VCaP (cell line): ENCODE measurements around the gene TMEM138.

Experiments used
- H3K27ac ChIP-seq: fragments of 450-650 bp; 2 replicates; pipeline ENCODE4 v1.5.1; 2017
- CTCF ChIP-seq: fragments of 450-650 bp; conservative IDR thresholded peaks from 2 replicates; pipeline ENCODE4 v1.5.1; 2017; ENCODE audit warnings: mild to moderate bottlenecking, moderate library complexity

Gene TMEM138

GRCh38 chr11:61357894-61358239 lies 4.3 kb upstream of the TMEM138 start:
- no peak overlapping the region for H3K27ac ChIP-seq
- no peak for TF ChIP-seq CTCF

- no peak overlapping the region for H3K27ac ChIP-seq
- TF ChIP-seq CTCF = no peak
Observed at GRCh38 chr11:61358566-61358965, 3.6 kb upstream of the TMEM138 start.

GRCh38 chr11:61359516-61359915 lies 2.7 kb upstream of the TMEM138 start:
- H3K27ac ChIP-seq = peak overlapping the region; percentile 96; the same call in 1 of the 2 replicates
- TF ChIP-seq CTCF = no peak

GRCh38 chr11:61361237-61361740 lies 885 bp upstream of the TMEM138 start:
- TF ChIP-seq CTCF = no peak

DNA sequence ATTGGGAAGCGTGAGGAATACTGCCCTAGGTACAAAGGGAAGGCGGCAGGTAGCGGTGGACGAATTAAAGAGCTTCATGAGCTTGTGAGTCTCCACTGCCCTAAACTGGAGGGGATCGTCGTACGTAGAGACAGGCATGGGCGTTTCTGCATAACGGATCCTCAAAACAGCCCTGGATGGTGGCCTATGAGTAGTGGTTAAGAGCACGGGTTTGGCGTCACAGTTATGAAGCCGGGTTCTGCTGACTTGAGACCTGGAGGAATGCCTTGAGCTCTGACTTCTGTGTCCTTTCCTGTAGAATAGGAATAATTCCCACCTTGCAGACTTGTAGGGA lies 335 bp downstream of the TMEM138 start:
- no peak for TF ChIP-seq CTCF

More at GRCh38 chr11:61361237-61361740, 885 bp upstream of the TMEM138 start:
- H3K27ac ChIP-seq = peak overlapping the region; percentile 96

DNA sequence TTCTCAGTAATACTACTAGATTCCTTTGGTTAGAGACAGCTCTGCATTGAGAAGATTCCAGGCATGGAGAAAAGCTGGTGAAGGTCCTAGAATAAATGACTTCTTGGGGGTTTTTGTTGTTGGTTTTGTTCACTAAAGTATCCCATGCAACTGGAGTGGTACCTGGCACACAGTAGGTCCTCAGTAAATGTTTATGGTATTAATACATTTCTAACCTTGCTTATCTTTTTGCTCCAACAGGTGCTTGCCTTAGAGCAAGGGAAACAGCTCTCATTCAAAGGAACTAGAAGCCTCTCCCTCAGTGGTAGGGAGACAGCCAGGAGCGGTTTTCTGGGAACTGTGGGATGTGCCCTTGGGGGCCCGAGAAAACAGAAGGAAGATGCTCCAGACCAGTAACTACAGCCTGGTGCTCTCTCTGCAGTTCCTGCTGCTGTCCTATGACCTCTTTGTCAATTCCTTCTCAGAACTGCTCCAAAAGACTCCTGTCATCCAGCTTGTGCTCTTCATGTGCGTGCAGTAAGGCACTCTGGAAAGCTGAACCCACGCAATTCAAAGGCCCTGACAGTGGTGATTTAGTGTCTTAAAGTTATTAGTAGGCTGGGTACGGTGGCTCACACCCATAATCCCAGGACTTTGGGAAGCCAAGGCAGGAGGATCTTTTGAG lies 2.0 kb downstream of the TMEM138 start:
- no peak for TF ChIP-seq CTCF
- peak overlapping the region; percentile 96 for H3K27ac ChIP-seq

More for the DNA sequence above, 335 bp downstream of the TMEM138 start:
- peak overlapping the region; percentile 96 for H3K27ac ChIP-seq

DNA sequence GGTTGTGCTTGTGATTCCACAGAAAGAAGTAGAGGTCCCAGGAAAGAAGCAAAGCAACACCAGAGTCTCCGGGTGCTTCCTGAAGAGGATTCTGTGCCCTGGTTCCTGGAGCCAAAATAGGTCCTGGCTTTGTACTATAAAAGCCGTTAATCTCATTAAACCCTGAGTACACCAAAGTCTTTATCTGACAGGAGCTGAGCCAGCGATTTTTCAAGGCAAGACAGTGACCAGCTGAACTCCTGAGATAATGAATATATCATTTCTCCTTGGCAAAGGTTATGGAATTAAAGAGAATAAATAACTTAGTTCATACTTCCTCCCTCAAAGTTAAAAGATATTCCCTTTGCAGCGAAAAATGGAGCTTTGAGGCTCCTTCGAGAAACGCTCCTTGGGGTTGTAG lies 5.2 kb downstream of the TMEM138 start:
- H3K27ac ChIP-seq = peak overlapping the region; percentile 96
- TF ChIP-seq CTCF = no peak
